Testis (tissue), 3 donors: ENCODE results near the gene NPSR1. TPM values are rescaled to one million over a fixed set of nuclear protein-coding genes. Genes with fewer than 3 reads are reported as not detected.

Experiments used
- DNase-seq: peaks from one replicate; pipeline ENCODE4 v3.0.0-alpha.2; 2019
- H3K27ac ChIP-seq, 2 donors: fragments of 200-600 bp; sonication (generic); one replicate each; pipeline ENCODE4 v1.5.1; 2019
- H3K27me3 ChIP-seq: fragments of 200-600 bp; sonication (generic); one replicate; pipeline ENCODE4 v1.5.1; 2019
- H3K36me3 ChIP-seq: fragments of 200-600 bp; sonication (generic); one replicate; pipeline ENCODE4 v1.5.1; 2017; ENCODE audit warnings: low read depth; ENCODE audit errors: missing control alignments
- H3K4me1 ChIP-seq: fragments of 200-600 bp; sonication (generic); one replicate; pipeline ENCODE4 v1.5.1; 2019
- H3K4me3 ChIP-seq, 2 donors: fragments of 200-600 bp; sonication (generic); one replicate each; pipeline ENCODE4 v1.5.1; 2017 to 2019
- H3K9me3 ChIP-seq: fragments of 200-600 bp; sonication (generic); one replicate; pipeline ENCODE4 v1.5.1; 2017
- POLR2A ChIP-seq: fragments of 450-650 bp; IDR thresholded peaks from one replicate; pipeline ENCODE4 v1.6.1; 2017; ENCODE audit warnings: antibody characterized with exemption, mild to moderate bottlenecking, moderate library complexity
- WGBS, 2 donors: methylation state at CpG; one replicate each; pipeline ENCODE4 v1.1.5; 2018; 5-methylcytosine and 5-hydroxymethylcytosine counted together
- intact Hi-C: fragments of 100-400 bp; cut with DNase I; formaldehyde crosslinking; loops from one replicate; pipeline ENCODE4 v1.15.1; 2023; ENCODE audit warnings: low total_unique reads
- polyA plus RNA-seq: library from polyadenylated mRNA; stranded (reverse); fragments of 350-450 nt; fragmentation: Illumina TruSeq; extraction: RNeasy Lipid Tissue Mini Kit (QIAGEN cat#74804); gene quantifications from one replicate; pipeline ENCODE4 v1.2.3, GENCODE V29; 2014; ENCODE audit warnings: low read depth, low replicate concordance; ENCODE audit not compliant: insufficient read depth
- total RNA-seq, 2 donors: library from RNA; depleted of rRNA; stranded (reverse); fragments of >200 nt; gene quantifications; one replicate each; pipeline ENCODE4 v1.2.3, GENCODE V29; 2016
- TF ChIP-seq, protein P1 (sequence below), 3 experiments: fragments of 450-650 bp in 2 of 3; fragments of 200-600 bp in 1 of 3; sonication (generic) in 1 of 3; IDR thresholded peaks; one replicate each; pipeline ENCODE4 v1.5.1; 2016 to 2019; ENCODE audit warnings: antibody characterized with exemption in 3 of 3, mild to moderate bottlenecking in 2 of 3, moderate library complexity in 1 of 3

The NPSR1 gene
- total and polyA plus RNA-seq, 3 donors from 2014 or later = 0.25 to 0.54 TPM; not detected in 1

DNA sequence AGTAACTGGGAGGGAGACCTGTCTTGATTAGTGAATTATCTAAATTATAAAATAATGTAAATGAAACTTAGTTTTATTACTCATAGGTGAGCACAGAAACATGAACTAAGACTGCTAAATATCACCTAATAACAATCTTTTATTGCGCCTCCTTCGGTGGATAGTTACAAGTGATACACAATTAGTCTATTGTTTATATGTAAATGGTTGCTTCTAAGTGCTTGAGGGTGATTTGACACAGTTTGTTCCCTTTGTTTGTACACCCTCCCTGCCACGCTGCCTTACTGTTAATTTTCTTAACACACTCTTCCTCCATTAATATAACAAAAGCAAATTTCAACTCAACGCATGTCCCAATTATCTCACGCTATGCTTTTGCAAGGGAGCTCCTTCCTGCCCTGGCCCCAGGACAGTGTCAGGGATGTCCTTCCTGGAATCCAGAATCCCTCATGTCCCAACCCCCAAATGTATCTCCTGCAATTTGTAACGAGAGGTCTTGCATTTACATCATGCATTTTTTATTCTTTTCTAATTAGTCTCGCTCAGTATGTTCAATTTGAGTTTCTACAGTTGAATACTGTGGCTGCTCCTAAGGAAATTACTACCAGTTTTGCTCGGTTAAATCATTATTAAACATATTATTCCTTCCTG, 4.2 kb downstream of the NPSR1 start:
- intact Hi-C loops = no loop called here
- no peak for DNase-seq
- H3K4me3 ChIP-seq = no peak overlapping the region

GRCh38 chr7:34664755-34665154, 6.7 kb downstream of the NPSR1 start:
- Histone ChIP-seq H3K9me3 (no peaks in the 10 kb centered on the region), H3K36me3 (no peaks in the 10 kb centered on the region), H3K27me3 (no peaks in the 10 kb centered on the region), H3K4me3 (no peak overlapping the region), H3K4me1 (no peaks in the 10 kb centered on the region), H3K27ac (no peak overlapping the region)
- TF ChIP-seq, protein P1, sequence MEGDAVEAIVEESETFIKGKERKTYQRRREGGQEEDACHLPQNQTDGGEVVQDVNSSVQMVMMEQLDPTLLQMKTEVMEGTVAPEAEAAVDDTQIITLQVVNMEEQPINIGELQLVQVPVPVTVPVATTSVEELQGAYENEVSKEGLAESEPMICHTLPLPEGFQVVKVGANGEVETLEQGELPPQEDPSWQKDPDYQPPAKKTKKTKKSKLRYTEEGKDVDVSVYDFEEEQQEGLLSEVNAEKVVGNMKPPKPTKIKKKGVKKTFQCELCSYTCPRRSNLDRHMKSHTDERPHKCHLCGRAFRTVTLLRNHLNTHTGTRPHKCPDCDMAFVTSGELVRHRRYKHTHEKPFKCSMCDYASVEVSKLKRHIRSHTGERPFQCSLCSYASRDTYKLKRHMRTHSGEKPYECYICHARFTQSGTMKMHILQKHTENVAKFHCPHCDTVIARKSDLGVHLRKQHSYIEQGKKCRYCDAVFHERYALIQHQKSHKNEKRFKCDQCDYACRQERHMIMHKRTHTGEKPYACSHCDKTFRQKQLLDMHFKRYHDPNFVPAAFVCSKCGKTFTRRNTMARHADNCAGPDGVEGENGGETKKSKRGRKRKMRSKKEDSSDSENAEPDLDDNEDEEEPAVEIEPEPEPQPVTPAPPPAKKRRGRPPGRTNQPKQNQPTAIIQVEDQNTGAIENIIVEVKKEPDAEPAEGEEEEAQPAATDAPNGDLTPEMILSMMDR (IDR thresholded peaks at IDR 0.05) = no peak
- TF ChIP-seq POLR2A = no peak
- intact Hi-C loops = no loop called here
- no peak for DNase-seq

More for the DNA sequence above, 4.2 kb downstream of the NPSR1 start:
- Histone ChIP-seq H3K27ac (no peak overlapping the region), H3K9me3 (no peaks in the 10 kb centered on the region), H3K27me3 (no peaks in the 10 kb centered on the region), H3K4me1 (no peaks in the 10 kb centered on the region), H3K36me3 (no peaks in the 10 kb centered on the region)
- WGBS, 2 donors = 73 to 74% methylated on average over 8 of the region's 8 CpGs
- TF ChIP-seq, protein P1 (IDR thresholded peaks at IDR 0.05) = no peak
- no peak for TF ChIP-seq POLR2A

DNA sequence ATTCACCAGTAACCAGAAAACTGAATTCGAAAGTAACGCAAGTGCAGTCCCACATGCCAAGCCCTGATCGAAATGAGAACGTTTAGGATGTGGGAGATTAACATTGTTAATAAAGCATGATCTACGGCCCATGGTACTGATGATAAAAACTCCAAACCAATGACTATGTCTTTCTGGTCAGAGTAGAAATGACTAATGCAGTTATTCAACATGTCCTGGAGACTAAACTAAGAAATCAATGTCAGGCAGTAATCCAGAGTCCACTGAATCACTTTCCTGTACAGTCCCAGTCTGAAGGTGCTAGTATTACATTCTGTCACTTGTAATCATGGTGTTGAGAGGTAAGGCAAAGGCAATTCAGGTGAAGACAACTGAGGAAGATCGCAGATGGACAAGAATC, 14.4 kb downstream of the NPSR1 start:
- Histone ChIP-seq H3K9me3 (no peaks in the 10 kb centered on the region), H3K27ac (no peak overlapping the region), H3K4me1 (no peaks in the 10 kb centered on the region), H3K27me3 (no peaks in the 10 kb centered on the region), H3K4me3 (no peak overlapping the region), H3K36me3 (no peaks in the 10 kb centered on the region)
- no peak for TF ChIP-seq POLR2A
- TF ChIP-seq, protein P1 (IDR thresholded peaks at IDR 0.05) = no peak
- intact Hi-C loops = no loop called here
- DNase-seq = no peak
- 73 to 95% methylated on average over 6 of the region's 6 CpGs for WGBS, 2 donors

DNA sequence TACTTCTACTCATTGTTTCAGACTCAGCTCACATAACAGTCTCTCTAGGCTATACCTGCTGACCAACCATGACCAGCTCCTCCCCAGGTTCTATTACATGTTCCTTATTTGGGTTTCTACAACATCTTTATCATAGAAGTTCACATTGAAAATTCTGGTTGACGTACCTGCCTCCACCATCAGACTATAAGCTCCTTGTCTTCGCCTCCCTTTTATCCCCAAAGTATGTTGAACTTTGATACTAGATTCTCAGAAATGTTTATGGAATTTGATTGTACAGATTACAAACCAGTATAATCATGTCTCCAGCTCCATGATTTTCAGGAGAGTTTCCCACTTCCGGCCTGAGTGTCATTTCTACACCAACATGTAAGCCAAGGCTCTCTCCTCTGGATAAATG, 15.0 kb downstream of the NPSR1 start:
- WGBS, 2 donors = 64 to 97% methylated on average over 3 of the region's 3 CpGs
- TF ChIP-seq, protein P1 (IDR thresholded peaks at IDR 0.05) = no peak
- TF ChIP-seq POLR2A = no peak
- intact Hi-C loops = no loop called here

GRCh38 chr7:34675749-34676374, 17.8 kb downstream of the NPSR1 start:
- no peak overlapping the region for H3K4me3 ChIP-seq
- no peaks in the 10 kb centered on the region for H3K36me3 ChIP-seq
- H3K27ac ChIP-seq = no peak overlapping the region
- no peaks in the 10 kb centered on the region for H3K4me1 ChIP-seq
- peak; percentile 28 for DNase-seq
- WGBS, 2 donors = 65% methylated on average over 2 of the region's 2 CpGs
- TF ChIP-seq POLR2A = no peak
- TF ChIP-seq, protein P1 (IDR thresholded peaks at IDR 0.05) = peak in 2 of 3 experiments; percentile 42 to 74
- intact Hi-C loops = no loop called here
- no peaks in the 10 kb centered on the region for H3K27me3 ChIP-seq
- H3K9me3 ChIP-seq = no peaks in the 10 kb centered on the region

More for the DNA sequence above, 15.0 kb downstream of the NPSR1 start:
- no peaks in the 10 kb centered on the region for H3K9me3 ChIP-seq
- no peak overlapping the region for H3K27ac ChIP-seq
- no peak for DNase-seq
- no peaks in the 10 kb centered on the region for H3K27me3 ChIP-seq
- no peaks in the 10 kb centered on the region for H3K4me1 ChIP-seq
- H3K4me3 ChIP-seq = no peak overlapping the region
- no peaks in the 10 kb centered on the region for H3K36me3 ChIP-seq
